Right lobe of liver (tissue), 4 donors: Measurements from ENCODE around the gene SPTBN5.

Source experiments
- CTCF ChIP-seq, 4 donors: fragments of 200-600 bp in 3 of 4; fragments of 450-650 bp in 1 of 4; IDR thresholded peaks; one replicate each; pipeline versions ENCODE4 v1.5.1 to v1.8.0; 2016 to 2022; ENCODE audit warnings: antibody characterized with exemption in 4 of 4, mild to moderate bottlenecking in 2 of 4
- POLR2A ChIP-seq: fragments of 450-650 bp; IDR thresholded peaks from one replicate; pipeline ENCODE4 v1.6.1; 2017; ENCODE audit warnings: antibody characterized with exemption, mild to moderate bottlenecking
- donor health status: DM: no; HTN: no; CAD: no.
- donor health status: DM: no; HTN: no; CAD: no.
- donor health status: DM: no; HTN: yes; CAD: no.

GRCh38 chr15:41881086-41881485 lies 12.8 kb downstream of the SPTBN5 start:
- TF ChIP-seq CTCF (IDR thresholded peaks at IDR 0.05) (no peak), POLR2A (no peak)
